K562 (cell line): ENCODE measurements around the gene BEST1. TPM values are rescaled to one million over a fixed set of nuclear protein-coding genes. Genes with fewer than 3 reads are reported as not detected.

Experiments
- ATF3 ChIP-seq, 2 experiments: fragments of 450-650 bp in 1 of 2; sonication (generic) in 1 of 2; formaldehyde crosslinking in 1 of 2; IDR thresholded peaks in 1 of 2; conservative IDR thresholded peaks in 1 of 2; 2 replicates each; pipeline versions ENCODE4 v1.6.1 to v1.8.1; 2016 to 2023; ENCODE audit warnings: mild to moderate bottlenecking in 2 of 2, moderate library complexity in 2 of 2, inconsistent platforms in 1 of 2, missing genetic modification reagents in 1 of 2
- ATF7 ChIP-seq: fragments of 450-650 bp; IDR thresholded peaks from 2 replicates; pipeline ENCODE4 v1.7.1; 2014; ENCODE audit warnings: mild to moderate bottlenecking, moderate library complexity
- CEBPG ChIP-seq, 3 experiments: fragments of 200-800 bp in 1 of 3; sonication (Bioruptor generic) in 1 of 3; sonication (generic) in 1 of 3; formaldehyde crosslinking in 1 of 3; IDR thresholded peaks in 2 of 3; conservative IDR thresholded peaks in 1 of 3; 2 replicates each; pipeline versions ENCODE4 v1.6.1 to v1.8.0; 2016 to 2022; ENCODE audit warnings: missing compliant biosample characterization in 2 of 3, missing genetic modification characterization in 2 of 3, mild to moderate bottlenecking in 1 of 3, missing genetic modification reagents in 1 of 3
- GTF2A2 ChIP-seq: IDR thresholded peaks from 2 replicates; pipeline ENCODE4 v1.6.1; 2016; ENCODE audit warnings: mild to moderate bottlenecking, missing genetic modification characterization, missing compliant biosample characterization
- HDAC3 ChIP-seq: fragments of 450-650 bp; IDR thresholded peaks from 2 replicates; pipeline ENCODE4 v1.6.1; 2018; ENCODE audit warnings: borderline replicate concordance, mild to moderate bottlenecking, moderate library complexity; ENCODE audit not compliant: partially characterized antibody
- HDAC8 ChIP-seq: fragments of 450-650 bp; IDR thresholded peaks from 2 replicates; pipeline ENCODE4 v1.6.1; 2016; ENCODE audit warnings: mild to moderate bottlenecking, missing genetic modification characterization, moderate library complexity, missing compliant biosample characterization
- MEF2D ChIP-seq: conservative IDR thresholded peaks from 2 replicates; pipeline ENCODE4 v1.6.1; 2016; ENCODE audit warnings: low read depth, missing genetic modification characterization, missing compliant biosample characterization
- MYC ChIP-seq, 2 experiments: fragments of 250-450 bp in 1 of 2; sonication (Bioruptor Pico) in 1 of 2; IDR thresholded peaks; 2 replicates each; pipeline versions ENCODE4 v1.5.1 to v1.6.1; 2012 to 2021; ENCODE audit warnings: low read depth in 2 of 2, borderline replicate concordance in 1 of 2, improper control_type of control experiment in 1 of 2, low read length in 1 of 2, mild to moderate bottlenecking in 1 of 2, moderate library complexity in 1 of 2
- NFE2L1 ChIP-seq: fragments of 450-650 bp; IDR thresholded peaks from 2 replicates; pipeline ENCODE4 v1.6.1; 2016; ENCODE audit warnings: missing genetic modification characterization, low read depth, mild to moderate bottlenecking, missing compliant biosample characterization, moderate library complexity, borderline replicate concordance
- NFXL1 ChIP-seq: fragments of 450-650 bp; formaldehyde crosslinking; IDR thresholded peaks from 2 replicates; pipeline ENCODE4 v1.4.0; 2021; ENCODE audit warnings: mild to moderate bottlenecking
- NR3C1 ChIP-seq: sonication (generic); formaldehyde crosslinking; IDR thresholded peaks from 2 replicates; pipeline ENCODE4 v1.8.1; 2022; ENCODE audit warnings: missing genetic modification reagents
- NUFIP1 ChIP-seq: fragments of 450-650 bp; IDR thresholded peaks from 2 replicates; pipeline ENCODE4 v1.6.1; 2018; ENCODE audit not compliant: partially characterized antibody
- PHB2 ChIP-seq: fragments of 450-650 bp; IDR thresholded peaks from 2 replicates; pipeline ENCODE4 v1.6.1; 2017; ENCODE audit warnings: low read depth
- PURB ChIP-seq: sonication (generic); formaldehyde crosslinking; IDR thresholded peaks from 2 replicates; pipeline ENCODE4 v1.9.0; 2021; ENCODE audit warnings: low read depth, mild to moderate bottlenecking, missing genetic modification reagents
- RBM22 ChIP-seq: fragments of 200-400 bp; formaldehyde crosslinking; IDR thresholded peaks from 2 replicates; pipeline ENCODE4 v1.6.1; 2018; ENCODE audit warnings: low read length, low read depth; ENCODE audit not compliant: poor library complexity, severe bottlenecking
- RFX5 ChIP-seq: IDR thresholded peaks from 2 replicates; pipeline ENCODE4 v1.6.1; 2011; ENCODE audit warnings: low read depth, mild to moderate bottlenecking, improper control_type of control experiment, low read length
- SP1 ChIP-seq: sonication (generic); formaldehyde crosslinking; IDR thresholded peaks from 2 replicates; pipeline ENCODE4 v1.8.1; 2022; ENCODE audit warnings: mild to moderate bottlenecking, missing genetic modification reagents
- SREBF1 ChIP-seq: fragments of 150-350 bp; IDR thresholded peaks from 2 replicates; pipeline ENCODE4 v1.6.1; 2014; ENCODE audit warnings: antibody characterized with exemption, low read depth, low read length, borderline replicate concordance
- SRSF1 ChIP-seq: fragments of 200-400 bp; formaldehyde crosslinking; IDR thresholded peaks from 2 replicates; pipeline ENCODE4 v1.6.1; 2017; ENCODE audit warnings: mild to moderate bottlenecking, low read depth, low read length, moderate library complexity
- TEAD2 ChIP-seq: fragments of 450-650 bp; IDR thresholded peaks from 2 replicates; pipeline ENCODE4 v1.6.1; 2016; ENCODE audit warnings: missing genetic modification characterization, control low read depth, missing compliant biosample characterization
- XRCC4 ChIP-seq: IDR thresholded peaks from one replicate; pipeline ENCODE4 v1.6.1; 2011; ENCODE audit not compliant: insufficient read depth, insufficient read length; ENCODE audit errors: extremely low read depth
- ZNF449 ChIP-seq: fragments of 250-450 bp; sonication (Bioruptor Pico); IDR thresholded peaks from 2 replicates; pipeline ENCODE4 v1.8.0; 2022; ENCODE audit warnings: moderate library complexity, mild to moderate bottlenecking, inconsistent platforms
- ZNF589 ChIP-seq: fragments of 200-800 bp; sonication (Bioruptor generic); IDR thresholded peaks from 2 replicates; pipeline ENCODE4 v1.6.1; 2016; ENCODE audit warnings: low read depth, missing genetic modification characterization, missing compliant biosample characterization
- ZNF668 ChIP-seq: fragments of 250-450 bp; sonication (Bioruptor Pico); IDR thresholded peaks from 2 replicates; pipeline ENCODE4 v1.8.0; 2022; ENCODE audit warnings: mild to moderate bottlenecking, inconsistent platforms
- polyA plus RNA-seq, 8 experiments: library from polyadenylated mRNA; depleted of rRNA in 4 of 8; stranded (reverse) in 5 of 8; unstranded in 3 of 8; fragments of >200 nt; fragmentation: Nextera tagmentation in 2 of 8; fragmentation: Illumina TruSeq in 1 of 8; extraction: Ambion mirVana in 2 of 8; extraction: Trizol in 1 of 8; gene quantifications; 2 replicates each; pipeline versions ENCODE4 v1.2.1 to v1.2.3, GENCODE V29; 2011 to 2014; ENCODE audit warnings: inconsistent platforms in 1 of 8, missing spikeins in 1 of 8
- total RNA-seq, 7 experiments: library from RNA; depleted of rRNA in 6 of 7; stranded (reverse); fragments of >200 nt in 6 of 7; fragmentation: Illumina TruSeq in 2 of 7; extraction: Trizol in 2 of 7; gene quantifications; 2 replicates each; pipeline versions ENCODE4 v1.2.1 to v1.2.3, GENCODE V29; 2011 to 2021; ENCODE audit warnings: low replicate concordance in 1 of 7

The BEST1 gene
- total and polyA plus RNA-seq, 9 of the 15 experiments (the other 6 are each of a cell fraction or from before 2014, with no cell fraction given): 0.07 to 1.3 (median 0.40) TPM

- TF ChIP-seq SRSF1 (no peak), RFX5 (no peak), NR3C1 (CRISPR knock-in tag) (no peak), ATF3 (IDR thresholded peaks at IDR 0.05) (peak; percentile 97), ATF3 (CRISPR knock-in tag; conservative IDR thresholded peaks at IDR 0.05) (no peak), ZNF449 (CRISPR knock-in tag) (peak; percentile 8; the same call in 1 of the 2 replicates), PHB2 (no peak), NFXL1 (CRISPR knock-in tag) (peak; percentile 43; the same call in 1 of the 2 replicates), TEAD2 (0 out of 2 replicates have a peak, but pooled peaks have one; percentile 2), ZNF668 (CRISPR knock-in tag) (peak; percentile 59; the same call in 1 of the 2 replicates), XRCC4 (no peak), SREBF1 (no peak), NFE2L1 (0 out of 2 replicates have a peak, but pooled peaks have one; percentile 20), SP1 (CRISPR knock-in tag) (peak; percentile 29; the same call in 1 of the 2 replicates), ZNF589 (peak; percentile 71; the same call in 1 of the 2 replicates), CEBPG (CRISPR knock-in tag; IDR thresholded peaks at IDR 0.05) (peak; percentile 88), CEBPG (tag; conservative IDR thresholded peaks at IDR 0.05 in 1 of 2, IDR thresholded peaks at IDR 0.05 in 1 of 2) (peak; percentile 98 to 99), NUFIP1 (no peak), MEF2D (tag) (0 out of 2 replicates have a peak, but pooled peaks have one; percentile 8), HDAC8 (tag) (0 out of 2 replicates have a peak, but pooled peaks have one; percentile 48), RBM22 (no peak), ATF7 (peak; percentile 64; the same call in 1 of the 2 replicates), MYC (IDR thresholded peaks at IDR 0.05; ENCODE audit: low read depth, low read length) (no peak; the same call in 1 of the 2 replicates), MYC (CRISPR knock-in tag; IDR thresholded peaks at IDR 0.05; ENCODE audit: borderline replicate concordance, low read depth) (0 out of 2 replicates have a peak, but pooled peaks have one; percentile 22), PURB (CRISPR knock-in tag) (no peak), HDAC3 (no peak), GTF2A2 (tag) (peak; percentile 68; the same call in 1 of the 2 replicates)
These were observed 22.7 kb downstream of the BEST1 start (continued) for GRCh38 chr11:61972672-61973475.
